ENCODE data around the gene OR51B5.
"Not testable (repeated sequence)": the region's sequence is repeated elsewhere in the genome, so short reads cannot be mapped to it uniquely, and the experiment has no call there.

OR51B5 gene

GRCh38 chr11:5337253-5337652, 6.1 kb downstream of the OR51B5 start:
- DNase-seq; H3K9me3 ChIP-seq (ENCODE audit: control insufficient read depth, low read length); H3K36me3 ChIP-seq (ENCODE audit: control insufficient read depth, insufficient read depth, low read length); H3K4me1 ChIP-seq (ENCODE audit: control insufficient read depth, insufficient read depth, low read length, poor library complexity, severe bottlenecking); H3K27me3 ChIP-seq (replicated peaks; ENCODE audit: control insufficient read depth, insufficient read depth, low read length, poor library complexity, severe bottlenecking); H3K4me3 ChIP-seq (ENCODE audit: insufficient read depth, low read depth, low read length, poor library complexity, severe bottlenecking); H3K27ac ChIP-seq (ENCODE audit: insufficient read depth, low read length, poor library complexity, severe bottlenecking): not testable (repeated sequence)

- H3K27ac ChIP-seq (ENCODE audit: insufficient read depth, low read length, poor library complexity, severe bottlenecking) = no peak overlapping the region
- H3K27me3 ChIP-seq (replicated peaks; ENCODE audit: control insufficient read depth, insufficient read depth, low read length, poor library complexity, severe bottlenecking) = no peaks in the 10 kb centered on the region
- no peaks in the 10 kb centered on the region for H3K9me3 ChIP-seq (ENCODE audit: control insufficient read depth, low read length)
- no peaks in the 10 kb centered on the region for H3K36me3 ChIP-seq (ENCODE audit: control insufficient read depth, insufficient read depth, low read length)
- DNase-seq = no peak
- no peak overlapping the region for H3K4me3 ChIP-seq (ENCODE audit: insufficient read depth, low read depth, low read length, poor library complexity, severe bottlenecking)
- no peaks in the 10 kb centered on the region for H3K4me1 ChIP-seq (ENCODE audit: control insufficient read depth, insufficient read depth, low read length, poor library complexity, severe bottlenecking)
Observed at GRCh38 chr11:5336331-5336730, 7.0 kb downstream of the OR51B5 start.

GRCh38 chr11:5335170-5335569, 8.2 kb downstream of the OR51B5 start:
- H3K36me3 ChIP-seq (ENCODE audit: control insufficient read depth, insufficient read depth, low read length) = no peaks in the 10 kb centered on the region
- H3K4me3 ChIP-seq (ENCODE audit: insufficient read depth, low read depth, low read length, poor library complexity, severe bottlenecking) = no peak overlapping the region
- no peak for DNase-seq
- no peak overlapping the region for H3K27ac ChIP-seq (ENCODE audit: insufficient read depth, low read length, poor library complexity, severe bottlenecking)
- H3K27me3 ChIP-seq (replicated peaks; ENCODE audit: control insufficient read depth, insufficient read depth, low read length, poor library complexity, severe bottlenecking) = no peaks in the 10 kb centered on the region
- no peaks in the 10 kb centered on the region for H3K9me3 ChIP-seq (ENCODE audit: control insufficient read depth, low read length)
- H3K4me1 ChIP-seq (ENCODE audit: control insufficient read depth, insufficient read depth, low read length, poor library complexity, severe bottlenecking) = no peaks in the 10 kb centered on the region

GRCh38 chr11:5324197-5324596, 19.1 kb downstream of the OR51B5 start, which contains the start of gene OR51B2:
OR51B2 (minus strand) TSS chr11:5324297; CDS start chr11:5324297, 0 bp downstream.
- H3K4me3 ChIP-seq (ENCODE audit: insufficient read depth, low read depth, low read length, poor library complexity, severe bottlenecking) = no peak within 1 kb of the TSS
- H3K4me1 ChIP-seq (ENCODE audit: control insufficient read depth, insufficient read depth, low read length, poor library complexity, severe bottlenecking) = no peaks in the 10 kb centered on the region
- H3K27ac ChIP-seq (ENCODE audit: insufficient read depth, low read length, poor library complexity, severe bottlenecking) = no peak within 1 kb of the TSS
- no peaks in the 10 kb centered on the region for H3K9me3 ChIP-seq (ENCODE audit: control insufficient read depth, low read length)
- H3K36me3 ChIP-seq (ENCODE audit: control insufficient read depth, insufficient read depth, low read length) = no peaks in the 10 kb centered on the region
- no peaks in the 10 kb centered on the region for H3K27me3 ChIP-seq (replicated peaks; ENCODE audit: control insufficient read depth, insufficient read depth, low read length, poor library complexity, severe bottlenecking)
- no peak for DNase-seq

GRCh38 chr11:5317292-5317691, 26.0 kb downstream of the OR51B5 start:
- H3K27me3 ChIP-seq (replicated peaks; ENCODE audit: control insufficient read depth, insufficient read depth, low read length, poor library complexity, severe bottlenecking) = no peaks in the 10 kb centered on the region
- DNase-seq = no peak

GRCh38 chr11:5313326-5314023, 29.8 kb downstream of the OR51B5 start:
- H3K27me3 ChIP-seq (replicated peaks; ENCODE audit: control insufficient read depth, insufficient read depth, low read length, poor library complexity, severe bottlenecking); H3K4me1 ChIP-seq (ENCODE audit: control insufficient read depth, insufficient read depth, low read length, poor library complexity, severe bottlenecking); DNase-seq; H3K4me3 ChIP-seq (ENCODE audit: insufficient read depth, low read depth, low read length, poor library complexity, severe bottlenecking); H3K9me3 ChIP-seq (ENCODE audit: control insufficient read depth, low read length); H3K36me3 ChIP-seq (ENCODE audit: control insufficient read depth, insufficient read depth, low read length); H3K27ac ChIP-seq (ENCODE audit: insufficient read depth, low read length, poor library complexity, severe bottlenecking): not testable (repeated sequence)

More at GRCh38 chr11:5317292-5317691, 26.0 kb downstream of the OR51B5 start:
- no peak overlapping the region for H3K4me3 ChIP-seq (ENCODE audit: insufficient read depth, low read depth, low read length, poor library complexity, severe bottlenecking)
- no peaks in the 10 kb centered on the region for H3K36me3 ChIP-seq (ENCODE audit: control insufficient read depth, insufficient read depth, low read length)
- no peaks in the 10 kb centered on the region for H3K9me3 ChIP-seq (ENCODE audit: control insufficient read depth, low read length)
- H3K27ac ChIP-seq (ENCODE audit: insufficient read depth, low read length, poor library complexity, severe bottlenecking) = no peak overlapping the region
- H3K4me1 ChIP-seq (ENCODE audit: control insufficient read depth, insufficient read depth, low read length, poor library complexity, severe bottlenecking) = no peaks in the 10 kb centered on the region

GRCh38 chr11:5310423-5310822, 32.9 kb downstream of the OR51B5 start:
- DNase-seq = no peak
- no peak overlapping the region for H3K4me3 ChIP-seq (ENCODE audit: insufficient read depth, low read depth, low read length, poor library complexity, severe bottlenecking)
- H3K4me1 ChIP-seq (ENCODE audit: control insufficient read depth, insufficient read depth, low read length, poor library complexity, severe bottlenecking) = no peaks in the 10 kb centered on the region
- H3K36me3 ChIP-seq (ENCODE audit: control insufficient read depth, insufficient read depth, low read length) = no peaks in the 10 kb centered on the region
- H3K9me3 ChIP-seq (ENCODE audit: control insufficient read depth, low read length) = no peaks in the 10 kb centered on the region
- no peak overlapping the region for H3K27ac ChIP-seq (ENCODE audit: insufficient read depth, low read length, poor library complexity, severe bottlenecking)
- no peaks in the 10 kb centered on the region for H3K27me3 ChIP-seq (replicated peaks; ENCODE audit: control insufficient read depth, insufficient read depth, low read length, poor library complexity, severe bottlenecking)

GRCh38 chr11:5307256-5308019, 35.9 kb downstream of the OR51B5 start:
- Histone ChIP-seq H3K36me3 (ENCODE audit: control insufficient read depth, insufficient read depth, low read length) (no peaks in the 10 kb centered on the region), H3K27ac (ENCODE audit: insufficient read depth, low read length, poor library complexity, severe bottlenecking) (no peak overlapping the region), H3K4me1 (ENCODE audit: control insufficient read depth, insufficient read depth, low read length, poor library complexity, severe bottlenecking) (no peaks in the 10 kb centered on the region), H3K9me3 (ENCODE audit: control insufficient read depth, low read length) (no peaks in the 10 kb centered on the region), H3K27me3 (replicated peaks; ENCODE audit: control insufficient read depth, insufficient read depth, low read length, poor library complexity, severe bottlenecking) (no peaks in the 10 kb centered on the region), H3K4me3 (ENCODE audit: insufficient read depth, low read depth, low read length, poor library complexity, severe bottlenecking) (no peak overlapping the region)
- DNase-seq = no peak

GRCh38 chr11:5304046-5304445, 39.3 kb downstream of the OR51B5 start:
- Histone ChIP-seq H3K9me3 (ENCODE audit: control insufficient read depth, low read length) (no peaks in the 10 kb centered on the region), H3K36me3 (ENCODE audit: control insufficient read depth, insufficient read depth, low read length) (no peaks in the 10 kb centered on the region), H3K4me1 (ENCODE audit: control insufficient read depth, insufficient read depth, low read length, poor library complexity, severe bottlenecking) (no peaks in the 10 kb centered on the region), H3K4me3 (ENCODE audit: insufficient read depth, low read depth, low read length, poor library complexity, severe bottlenecking) (no peak overlapping the region), H3K27ac (ENCODE audit: insufficient read depth, low read length, poor library complexity, severe bottlenecking) (no peak overlapping the region), H3K27me3 (replicated peaks; ENCODE audit: control insufficient read depth, insufficient read depth, low read length, poor library complexity, severe bottlenecking) (no peaks in the 10 kb centered on the region)
- DNase-seq = no peak

GRCh38 chr11:5303626-5304025, 39.7 kb downstream of the OR51B5 start:
- Histone ChIP-seq H3K27ac (ENCODE audit: insufficient read depth, low read length, poor library complexity, severe bottlenecking) (no peak overlapping the region), H3K9me3 (ENCODE audit: control insufficient read depth, low read length) (no peaks in the 10 kb centered on the region), H3K27me3 (replicated peaks; ENCODE audit: control insufficient read depth, insufficient read depth, low read length, poor library complexity, severe bottlenecking) (no peaks in the 10 kb centered on the region), H3K4me1 (ENCODE audit: control insufficient read depth, insufficient read depth, low read length, poor library complexity, severe bottlenecking) (no peaks in the 10 kb centered on the region), H3K36me3 (ENCODE audit: control insufficient read depth, insufficient read depth, low read length) (no peaks in the 10 kb centered on the region), H3K4me3 (ENCODE audit: insufficient read depth, low read depth, low read length, poor library complexity, severe bottlenecking) (no peak overlapping the region)
- DNase-seq = no peak
